Effector memory CD4-positive, alpha-beta T cell (primary cell): Measurements from ENCODE around the gene TMEM94.
"Not testable (repeated sequence)": the region's sequence is repeated elsewhere in the genome, so short reads cannot be mapped to it uniquely, and the experiment has no call there.

Source experiments
- DNase-seq, 3 donors: peaks; one replicate each; pipeline ENCODE4 v3.0.0-alpha.2; 2020
- H3K27ac ChIP-seq: 2 replicates; pipeline ENCODE4 v1.7.0; 2013; ENCODE audit warnings: mild to moderate bottlenecking, low read length, moderate library complexity; ENCODE audit not compliant: insufficient read depth, poor library complexity, severe bottlenecking
- H3K27me3 ChIP-seq: replicated peaks from 2 replicates; pipeline ENCODE4 v1.7.0; 2013; ENCODE audit warnings: mild to moderate bottlenecking, low read length; ENCODE audit not compliant: insufficient read depth, control insufficient read depth, poor library complexity, severe bottlenecking
- H3K36me3 ChIP-seq: 2 replicates; pipeline ENCODE4 v1.7.0; 2013; ENCODE audit warnings: mild to moderate bottlenecking, low read length, moderate library complexity; ENCODE audit not compliant: control insufficient read depth, insufficient read depth
- H3K4me1 ChIP-seq: 2 replicates; pipeline ENCODE4 v1.7.0; 2013; ENCODE audit warnings: low read length, mild to moderate bottlenecking; ENCODE audit not compliant: control insufficient read depth, insufficient read depth, poor library complexity, severe bottlenecking
- H3K4me3 ChIP-seq: 2 replicates; pipeline ENCODE4 v1.7.0; 2013; ENCODE audit warnings: low read length, low read depth, mild to moderate bottlenecking; ENCODE audit not compliant: insufficient read depth, poor library complexity, severe bottlenecking
- H3K9me3 ChIP-seq: 2 replicates; pipeline ENCODE4 v1.7.0; 2013; ENCODE audit warnings: mild to moderate bottlenecking, low read length, moderate library complexity; ENCODE audit not compliant: control insufficient read depth

Gene TMEM94

DNA sequence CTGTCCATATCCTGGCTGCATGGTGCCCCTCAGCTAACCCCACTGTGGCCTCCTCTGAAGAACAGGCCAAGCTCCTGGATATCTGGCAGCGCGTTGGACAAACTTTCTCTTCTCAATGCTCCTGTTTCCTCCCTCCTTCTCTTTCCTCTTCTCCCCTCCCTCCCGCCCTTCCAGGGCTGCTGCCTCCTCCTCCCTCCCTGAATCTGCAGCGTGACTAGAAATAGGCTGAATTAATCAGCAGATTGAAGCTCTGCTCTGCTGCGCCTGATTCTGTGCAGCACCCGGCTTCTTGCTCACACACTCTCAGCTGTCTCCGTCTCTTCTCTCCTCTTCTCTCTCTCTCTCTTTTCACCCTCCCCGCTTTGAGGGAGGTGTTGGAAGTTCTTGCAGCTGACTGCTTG lies 19.8 kb downstream of the TMEM94 start:
- Histone ChIP-seq H3K36me3 (peaks cover 23% of the 10 kb centered on the region), H3K27ac (no peak overlapping the region), H3K4me1 (no peaks in the 10 kb centered on the region), H3K4me3 (no peak overlapping the region), H3K9me3 (no peaks in the 10 kb centered on the region), H3K27me3 (no peaks in the 10 kb centered on the region)
- no peak for DNase-seq

DNA sequence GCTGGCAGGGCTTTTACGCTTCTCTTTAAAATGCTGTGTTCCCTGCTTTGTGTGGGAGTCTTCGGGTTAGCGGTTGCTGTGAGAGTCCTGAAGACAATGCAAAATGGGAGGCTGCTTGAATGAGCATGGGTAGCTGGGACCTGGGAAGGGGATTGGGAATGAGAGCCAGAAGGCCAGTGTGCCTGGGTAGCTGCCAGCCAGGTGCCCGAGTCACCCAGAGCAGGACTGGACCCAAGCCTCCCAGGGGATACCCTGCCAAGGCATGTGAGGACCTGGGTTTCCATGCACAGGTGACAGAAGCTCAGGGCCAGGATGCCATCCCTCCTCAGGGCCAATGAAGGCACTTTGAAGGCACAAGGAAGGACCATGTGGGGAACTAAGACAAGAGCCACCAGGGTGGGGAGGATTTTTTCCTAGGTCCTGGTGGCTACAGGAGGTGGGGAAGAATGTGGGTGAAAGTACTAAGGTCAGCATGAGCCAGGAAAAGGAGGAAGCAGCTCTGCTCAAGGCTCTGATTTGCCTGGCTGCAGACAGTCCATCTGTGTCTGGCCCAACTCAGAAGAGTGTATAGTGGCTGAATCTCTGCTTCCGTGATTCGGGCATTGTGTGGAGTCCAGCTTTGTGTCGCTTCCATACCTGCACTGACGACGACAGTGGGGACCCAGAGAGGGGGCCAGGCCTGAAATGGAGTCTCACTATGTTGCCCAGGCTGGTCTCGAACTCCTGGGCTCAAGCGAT lies 20.5 kb downstream of the TMEM94 start:
- Histone ChIP-seq H3K27ac (no peak overlapping the region), H3K4me3 (no peak overlapping the region), H3K9me3 (no peaks in the 10 kb centered on the region), H3K27me3 (no peaks in the 10 kb centered on the region), H3K4me1 (no peaks in the 10 kb centered on the region), H3K36me3 (peaks cover 22% of the 10 kb centered on the region)
- no peak for DNase-seq

DNA sequence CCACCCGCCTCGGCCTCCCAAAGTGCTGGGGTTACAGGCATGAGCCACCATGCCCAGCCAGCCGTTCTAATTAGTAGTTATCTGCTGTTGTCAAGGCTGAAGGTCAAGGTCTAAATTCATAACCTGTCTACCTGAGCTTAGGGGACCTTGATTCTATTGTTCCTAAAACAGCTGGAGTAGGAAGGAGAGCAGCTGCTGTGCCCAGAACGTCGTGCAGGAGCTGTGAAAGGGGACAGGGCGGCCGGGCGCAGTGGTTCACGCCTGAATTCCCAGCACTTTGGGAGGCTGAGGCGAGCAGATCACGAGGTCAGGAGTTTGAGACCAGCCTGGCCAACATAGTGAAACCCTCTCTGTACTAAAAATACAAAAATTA lies 21.0 kb downstream of the TMEM94 start:
- H3K36me3 ChIP-seq = peaks cover 16% of the 10 kb centered on the region
- H3K4me3 ChIP-seq, H3K27ac ChIP-seq, H3K9me3 ChIP-seq, H3K4me1 ChIP-seq, DNase-seq, H3K27me3 ChIP-seq: not testable (repeated sequence)

DNA sequence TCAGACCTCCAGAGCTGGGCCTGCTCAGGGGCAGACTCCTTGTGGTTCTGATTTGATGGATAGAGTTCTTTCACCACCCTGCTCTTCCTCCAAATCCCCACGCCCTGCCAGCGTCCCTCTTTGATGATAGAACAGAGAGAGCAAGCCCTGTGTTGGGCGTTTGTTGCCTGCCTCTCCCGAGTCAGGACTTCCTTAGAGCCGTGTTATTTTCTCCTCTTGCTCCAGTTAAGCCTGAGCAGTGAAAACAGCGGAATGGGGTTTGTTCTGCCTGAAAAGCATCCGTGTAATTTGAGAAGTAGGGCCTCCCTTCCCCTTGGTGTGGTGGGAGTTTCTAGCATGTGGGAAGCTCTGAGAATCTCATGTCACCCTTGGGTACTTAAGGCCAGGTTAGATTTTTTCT lies 22.1 kb downstream of the TMEM94 start:
- DNase-seq = no peak
- Histone ChIP-seq H3K36me3 (peaks cover 9% of the 10 kb centered on the region), H3K27ac (no peak overlapping the region), H3K4me1 (no peaks in the 10 kb centered on the region), H3K4me3 (no peak overlapping the region), H3K9me3 (no peaks in the 10 kb centered on the region), H3K27me3 (no peaks in the 10 kb centered on the region)

DNA sequence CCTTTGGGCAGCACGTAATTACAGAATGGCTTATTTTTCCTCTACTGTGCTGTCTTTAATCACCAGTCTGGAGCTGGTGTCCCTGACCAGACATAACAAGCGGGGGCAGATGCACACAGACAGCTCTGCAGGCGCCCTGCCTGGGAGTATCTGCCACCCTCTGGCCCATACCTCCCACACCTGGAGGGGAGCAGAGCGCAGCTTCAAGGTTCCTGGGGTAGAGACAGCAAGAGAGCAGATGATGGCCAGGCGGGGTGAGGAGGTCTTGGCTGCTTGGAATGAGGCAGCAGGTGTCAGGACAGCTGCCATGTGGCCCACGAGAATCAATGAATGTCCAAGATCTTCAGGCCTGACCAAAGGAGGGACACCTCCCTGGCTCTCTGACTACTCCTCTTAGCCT lies 23.8 kb downstream of the TMEM94 start:
- H3K27ac ChIP-seq = no peak overlapping the region
- no peaks in the 10 kb centered on the region for H3K9me3 ChIP-seq
- DNase-seq = no peak
- no peaks in the 10 kb centered on the region for H3K27me3 ChIP-seq
- H3K36me3 ChIP-seq = peaks cover 4% of the 10 kb centered on the region
- no peaks in the 10 kb centered on the region for H3K4me1 ChIP-seq
- H3K4me3 ChIP-seq = no peak overlapping the region

DNA sequence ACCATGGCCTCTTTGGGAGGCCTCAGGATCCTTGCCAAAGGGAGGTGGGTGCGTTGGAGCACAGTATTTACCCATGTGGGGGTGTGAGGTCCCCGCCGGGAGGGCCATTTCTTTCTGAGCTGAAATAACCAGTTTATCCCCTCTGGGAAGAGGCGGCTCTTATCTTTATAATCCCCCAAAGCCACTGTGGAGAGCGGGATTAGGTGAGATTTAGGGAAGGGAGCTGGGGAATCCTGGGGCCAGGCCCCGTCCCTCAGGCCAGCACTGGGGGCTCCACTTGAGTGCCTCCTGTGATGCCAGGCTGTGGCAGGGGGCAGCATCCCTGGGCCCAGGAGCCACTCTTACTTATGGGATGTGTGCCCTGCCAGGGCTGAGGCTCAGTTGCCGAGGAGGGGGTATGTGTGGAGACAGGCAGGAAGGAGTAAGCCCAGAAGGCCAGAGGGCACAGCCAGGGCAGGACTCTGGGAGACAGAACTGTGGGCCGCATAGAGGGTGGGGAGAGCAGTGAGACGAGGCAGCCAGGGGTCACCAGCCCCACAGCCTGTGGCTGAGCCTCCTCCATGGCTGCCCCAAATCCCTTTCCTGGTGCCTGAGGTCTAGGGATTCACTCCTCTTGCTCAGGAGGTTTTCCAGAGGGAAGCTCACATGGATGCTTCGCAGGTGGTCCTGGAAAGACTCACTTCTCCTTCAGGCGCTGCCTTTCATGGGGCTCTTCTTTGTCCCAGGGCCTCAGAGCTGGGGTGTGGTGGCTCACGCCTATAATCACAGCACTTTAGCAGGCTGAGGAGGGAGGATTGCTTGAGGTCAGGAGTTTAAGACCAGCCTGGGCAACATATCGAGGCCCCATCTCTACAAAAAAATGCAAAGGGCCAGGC lies 25.0 kb downstream of the TMEM94 start:
- DNase-seq = no peak
- H3K4me1 ChIP-seq = no peaks in the 10 kb centered on the region
- peaks cover 4% of the 10 kb centered on the region for H3K36me3 ChIP-seq
- no peaks in the 10 kb centered on the region for H3K9me3 ChIP-seq
- H3K27ac ChIP-seq = no peak overlapping the region
- no peaks in the 10 kb centered on the region for H3K27me3 ChIP-seq
- no peak overlapping the region for H3K4me3 ChIP-seq

DNA sequence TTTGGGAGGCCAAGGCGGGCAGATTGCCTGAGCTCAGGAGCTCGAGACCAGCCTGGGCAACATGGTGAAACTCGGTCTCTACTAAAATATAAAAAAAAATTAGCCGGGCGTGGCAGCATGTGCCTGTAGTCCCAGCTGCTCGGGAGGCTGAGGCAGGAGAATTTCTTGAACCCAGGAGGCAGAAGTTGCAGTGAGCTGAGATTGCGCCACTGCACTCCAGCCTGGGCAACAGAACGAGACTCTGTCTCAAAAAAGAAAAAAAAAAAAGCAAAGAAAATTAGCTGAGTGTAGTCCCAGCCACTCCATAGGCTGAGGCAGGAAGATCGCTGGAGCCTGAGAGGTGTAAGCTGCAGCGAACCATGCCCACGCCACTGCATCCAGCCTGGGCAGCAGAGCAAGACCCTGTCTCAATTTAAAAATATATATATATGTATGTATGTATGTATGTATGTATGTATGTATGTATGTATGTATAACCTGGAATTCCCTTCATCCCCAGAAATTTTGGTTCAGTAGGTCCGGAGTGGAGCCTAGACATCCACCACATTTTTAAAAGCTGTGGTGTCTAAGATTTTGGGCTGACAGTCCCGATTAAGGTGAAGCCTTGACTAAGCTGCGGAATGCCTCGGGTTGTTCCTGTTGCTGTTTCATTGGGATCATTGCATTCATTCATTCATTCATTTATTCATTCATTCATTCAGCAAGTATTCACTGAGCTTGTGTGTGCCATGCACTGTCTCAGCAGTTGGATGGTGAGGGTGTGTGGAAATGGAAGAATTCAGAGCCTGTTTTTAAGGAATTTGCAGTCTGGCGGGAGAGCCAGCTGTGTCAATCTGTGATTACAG lies 25.9 kb downstream of the TMEM94 start:
- Histone ChIP-seq H3K27me3 (no peaks in the 10 kb centered on the region), H3K9me3 (no peaks in the 10 kb centered on the region), H3K4me3 (no peak overlapping the region), H3K4me1 (peaks cover 7% of the 10 kb centered on the region), H3K36me3 (no peaks in the 10 kb centered on the region), H3K27ac (no peak overlapping the region)
- DNase-seq = no peak

DNA sequence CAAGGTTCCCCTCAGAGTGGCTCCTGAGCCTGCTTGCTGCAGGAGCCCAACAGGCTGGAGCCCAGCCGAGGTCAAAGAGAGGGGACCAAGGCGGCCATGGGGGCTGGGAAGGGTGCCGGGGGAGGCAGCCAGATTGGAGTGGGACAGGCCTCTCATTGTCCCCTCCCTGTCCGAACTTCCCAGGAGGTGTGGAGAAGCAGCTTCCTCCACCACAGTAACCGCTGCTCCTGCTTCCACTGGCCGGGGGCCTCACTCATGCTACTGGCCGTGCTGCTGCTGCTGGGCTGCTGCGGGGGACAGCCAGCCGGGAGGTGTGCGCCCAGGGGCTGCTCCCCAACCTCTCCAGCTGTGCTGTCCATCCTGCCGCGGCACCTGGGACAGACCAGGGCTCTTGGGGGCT lies 29.3 kb downstream of the TMEM94 start:
- no peak for DNase-seq
- Histone ChIP-seq H3K27ac (no peak overlapping the region), H3K4me1 (peaks cover 16% of the 10 kb centered on the region), H3K27me3 (no peaks in the 10 kb centered on the region), H3K4me3 (no peak overlapping the region), H3K9me3 (no peaks in the 10 kb centered on the region), H3K36me3 (no peaks in the 10 kb centered on the region)

DNA sequence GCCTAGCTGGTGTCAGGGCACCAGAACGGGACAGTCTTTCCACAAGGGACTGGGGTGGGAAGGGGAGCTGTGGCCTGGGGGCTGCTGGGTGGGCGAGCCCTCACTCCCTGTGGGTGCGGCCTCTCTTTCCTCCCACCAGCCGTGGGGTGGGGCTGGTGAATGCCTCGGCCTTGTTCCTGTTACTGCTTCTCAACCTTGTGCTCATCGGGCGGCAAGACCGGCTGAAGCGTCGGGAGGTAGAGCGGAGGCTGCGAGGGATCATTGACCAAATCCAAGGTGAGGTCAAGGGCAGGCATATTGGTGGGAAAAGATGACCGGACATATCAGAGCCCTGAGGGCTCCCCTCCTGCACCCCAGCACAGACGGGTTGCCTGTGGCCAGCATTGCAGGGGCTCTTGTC lies 29.7 kb downstream of the TMEM94 start:
- Histone ChIP-seq H3K36me3 (no peaks in the 10 kb centered on the region), H3K4me3 (no peak overlapping the region), H3K9me3 (no peaks in the 10 kb centered on the region), H3K4me1 (peaks cover 16% of the 10 kb centered on the region), H3K27ac (no peak overlapping the region), H3K27me3 (no peaks in the 10 kb centered on the region)
- no peak for DNase-seq
